Upper lobe of right lung (tissue), 1 donor: ENCODE results near the gene CCDC157. TPM values are rescaled to one million over a fixed set of nuclear protein-coding genes. Genes with fewer than 3 reads are reported as not detected.

Source experiments
- ATAC-seq: fragments of 200-7000 bp; cut with Tn5 transposase; one replicate; pipeline ENCODE4 v1.9.1; 2020; ENCODE audit warnings: mild to moderate bottlenecking, moderate library complexity
- DNase-seq: peaks from one replicate; pipeline ENCODE4 v3.0.0-alpha.2; 2020
- H3K27ac ChIP-seq: fragments of 200-600 bp; one replicate; pipeline ENCODE4 v1.8.0; 2022
- H3K27me3 ChIP-seq: fragments of 200-600 bp; one replicate; pipeline ENCODE4 v1.8.0; 2022; ENCODE audit warnings: mild to moderate bottlenecking
- H3K36me3 ChIP-seq: fragments of 200-600 bp; one replicate; pipeline ENCODE4 v1.8.0; 2022
- H3K4me1 ChIP-seq: fragments of 200-600 bp; one replicate; pipeline ENCODE4 v1.8.0; 2022
- H3K4me3 ChIP-seq: fragments of 200-600 bp; one replicate; pipeline ENCODE4 v1.8.0; 2022; ENCODE audit warnings: mild to moderate bottlenecking
- H3K9me3 ChIP-seq: fragments of 200-600 bp; one replicate; pipeline ENCODE4 v1.8.0; 2022
- CTCF ChIP-seq: fragments of 200-600 bp; IDR thresholded peaks from one replicate; pipeline ENCODE4 v1.8.0; 2022; ENCODE audit warnings: antibody characterized with exemption
- intact Hi-C: fragments of 100-400 bp; cut with DNase I; formaldehyde crosslinking; loops from one replicate; pipeline ENCODE4 v1.11.0; 2022
- total RNA-seq: library from RNA; stranded (reverse); fragmentation: NEBNext Ultra II Directional; extraction: Animal tissue kit (Norgen Biotek cat#: 25700); gene quantifications from one replicate; pipeline ENCODE4 v1.2.1, GENCODE V29; 2021
- donor health status: DM: no; HTN: yes; CAD: no; lungs with severe emphysema.

The CCDC157 gene
- total RNA-seq, 1 donor from 2014 or later, result 2.7 TPM

GRCh38 chr22:30351226-30351625, 5.6 kb upstream of the CCDC157 start:
- Histone ChIP-seq H3K27ac (peak overlapping the region; percentile 3), H3K4me3 (no peak overlapping the region), H3K4me1 (peaks cover 47% of the 10 kb centered on the region), H3K27me3 (no peaks in the 10 kb centered on the region), H3K9me3 (no peaks in the 10 kb centered on the region), H3K36me3 (peaks cover 69% of the 10 kb centered on the region)
- no peak for DNase-seq
- TF ChIP-seq CTCF, result no peak
- intact Hi-C loops, result no loop called here
- ATAC-seq, result no peak

GRCh38 chr22:30354644-30355043, 2.2 kb upstream of the CCDC157 start:
- peak overlapping the region; percentile 99 for H3K4me3 ChIP-seq
- no peaks in the 10 kb centered on the region for H3K9me3 ChIP-seq
- H3K4me1 ChIP-seq, result peaks cover 35% of the 10 kb centered on the region
- ATAC-seq (no peak), DNase-seq (no peak)
- peaks cover 35% of the 10 kb centered on the region for H3K36me3 ChIP-seq
- H3K27ac ChIP-seq, result no peak overlapping the region
- no peaks in the 10 kb centered on the region for H3K27me3 ChIP-seq
- no peak for TF ChIP-seq CTCF
- intact Hi-C loops, result no loop called here

GRCh38 chr22:30357236-30357570, 396 bp downstream of the CCDC157 start:
- no peaks in the 10 kb centered on the region for H3K27me3 ChIP-seq
- no peaks in the 10 kb centered on the region for H3K9me3 ChIP-seq
- ATAC-seq, result no peak
- peaks cover 32% of the 10 kb centered on the region for H3K4me1 ChIP-seq
- peaks cover 9% of the 10 kb centered on the region for H3K36me3 ChIP-seq
- intact Hi-C loops, result no loop called here
- DNase-seq, result no peak
- peak overlapping the region; percentile 99 for H3K4me3 ChIP-seq
- TF ChIP-seq CTCF, result no peak
- peak overlapping the region; percentile 100 for H3K27ac ChIP-seq

- Histone ChIP-seq H3K27me3 (no peaks in the 10 kb centered on the region), H3K9me3 (no peaks in the 10 kb centered on the region), H3K4me1 (peaks cover 30% of the 10 kb centered on the region), H3K36me3 (peaks cover 4% of the 10 kb centered on the region), H3K27ac (no peak overlapping the region), H3K4me3 (peak overlapping the region; percentile 99)
- intact Hi-C loops, result no loop called here
- TF ChIP-seq CTCF, result no peak
- no peak for DNase-seq
- ATAC-seq, result no peak
Observed at GRCh38 chr22:30357650-30358215, 926 bp downstream of the CCDC157 start.

GRCh38 chr22:30358541-30358940, 1.7 kb downstream of the CCDC157 start:
- ATAC-seq (no peak), DNase-seq (no peak)
- Histone ChIP-seq H3K27me3 (no peaks in the 10 kb centered on the region), H3K4me3 (no peak overlapping the region), H3K9me3 (no peaks in the 10 kb centered on the region), H3K4me1 (peaks cover 27% of the 10 kb centered on the region), H3K36me3 (no peaks in the 10 kb centered on the region), H3K27ac (no peak overlapping the region)
- intact Hi-C loops, result no loop called here
- TF ChIP-seq CTCF, result no peak
